Common myeloid progenitor, CD34-positive (primary cell): ENCODE measurements around the gene AGPS.
"Not testable (repeated sequence)": the region's sequence is repeated elsewhere in the genome, so short reads cannot be mapped to it uniquely, and the experiment has no call there.

Experiments
- CTCF ChIA-PET: fragments of 350-600 bp; sonication (Branson Sonifier 250); formaldehyde crosslinking; loops from one replicate; lab custom pipeline; 2021; ENCODE audit warnings: antibody characterized with exemption; lab: Charles Lee
- POLR2A ChIA-PET: fragments of 350-600 bp; sonication (Branson Sonifier 250); formaldehyde crosslinking; loops from one replicate; lab custom pipeline; 2021; ENCODE audit warnings: antibody characterized with exemption; lab: Charles Lee
- DNase-seq, 3 donors: peaks; one replicate each; pipeline versions ENCODE4 v3.0.0 to v3.0.0-alpha.2; 2013
- H3K27ac ChIP-seq, 2 experiments: 1 replicate in 1 of 2; 2 replicates in 1 of 2; pipeline ENCODE4 v1.7.0; 2013; ENCODE audit warnings: inconsistent platforms in 2 of 2, low read length in 2 of 2, mild to moderate bottlenecking in 2 of 2, low read depth in 1 of 2, moderate library complexity in 1 of 2; ENCODE audit not compliant: severe bottlenecking in 2 of 2, insufficient read depth in 1 of 2, poor library complexity in 1 of 2
- H3K27me3 ChIP-seq, 5 experiments: replicated peaks in 2 of 5; 1 replicate in 3 of 5; 2 replicates in 2 of 5; pipeline versions ENCODE4 v1.6.1 to v1.7.0; 2013; ENCODE audit warnings: low read length in 4 of 5, mild to moderate bottlenecking in 2 of 5, moderate library complexity in 2 of 5, inconsistent platforms in 1 of 5; ENCODE audit not compliant: insufficient read depth in 5 of 5, control insufficient read depth in 4 of 5
- H3K36me3 ChIP-seq, 4 experiments: 1 replicate in 2 of 4; 2 replicates in 2 of 4; pipeline versions ENCODE4 v1.6.1 to v1.7.0; 2013; ENCODE audit warnings: low read length in 3 of 4, control low read depth in 1 of 4, mild to moderate bottlenecking in 1 of 4; ENCODE audit not compliant: control insufficient read depth in 4 of 4, insufficient read depth in 4 of 4
- H3K4me1 ChIP-seq, 4 experiments: 1 replicate in 3 of 4; 2 replicates in 1 of 4; pipeline versions ENCODE4 v1.6.1 to v1.7.1; 2013; ENCODE audit warnings: low read length in 3 of 4, mild to moderate bottlenecking in 3 of 4, control low read depth in 1 of 4, inconsistent platforms in 1 of 4, moderate library complexity in 1 of 4; ENCODE audit not compliant: control insufficient read depth in 4 of 4, insufficient read depth in 4 of 4; ENCODE audit errors: control extremely low read depth in 1 of 4
- H3K4me3 ChIP-seq, 7 experiments: 1 replicate in 4 of 7; 2 replicates in 3 of 7; pipeline versions ENCODE4 v1.5.1 to v1.7.0; 2013; ENCODE audit warnings: mild to moderate bottlenecking in 7 of 7, low read length in 6 of 7, moderate library complexity in 6 of 7, inconsistent platforms in 2 of 7, low read depth in 2 of 7, control low read depth in 1 of 7; ENCODE audit not compliant: insufficient read depth in 4 of 7, control insufficient read depth in 1 of 7; ENCODE audit errors: extremely low read depth in 1 of 7
- H3K9me3 ChIP-seq, 5 experiments: 1 replicate in 4 of 5; 2 replicates in 1 of 5; pipeline versions ENCODE4 v1.6.1 to v1.7.1; 2013; ENCODE audit warnings: low read length in 4 of 5, mild to moderate bottlenecking in 2 of 5, inconsistent platforms in 1 of 5, low read depth in 1 of 5, moderate library complexity in 1 of 5; ENCODE audit not compliant: control insufficient read depth in 4 of 5, insufficient read depth in 2 of 5; ENCODE audit errors: control extremely low read depth in 1 of 5
- WGBS: methylation state at CpG from one replicate; pipeline ENCODE4 v1.1.5; 2013; ENCODE audit not compliant: insufficient coverage; 5-methylcytosine and 5-hydroxymethylcytosine counted together

AGPS gene

GRCh38 chr2:177459756-177460155 is 67.2 kb downstream of the AGPS start:
- POLR2A ChIA-PET, H3K27me3 ChIP-seq, H3K4me3 ChIP-seq, H3K9me3 ChIP-seq, DNase-seq, H3K27ac ChIP-seq, H3K4me1 ChIP-seq, CTCF ChIA-PET: not testable (repeated sequence)
- H3K36me3 ChIP-seq, result peaks cover 11 to 44% (median 20%) of the 10 kb centered on the region in 4 experiments
- WGBS, result no CpG with 5 or more reads among the region's 1 CpG

GRCh38 chr2:177460973-177461585 is 68.5 kb downstream of the AGPS start:
- ChIA-PET POLR2A (no interaction called here), CTCF (no interaction called here)
- H3K9me3 ChIP-seq, result peaks cover 0 to 12% (median 7%) of the 10 kb centered on the region in 5 experiments
- no peaks in the 10 kb centered on the region for H3K27me3 ChIP-seq
- no peak for DNase-seq
- peaks cover 12 to 45% (median 23%) of the 10 kb centered on the region in 4 experiments for H3K36me3 ChIP-seq
- WGBS, result 100% methylated on average over 3 of the region's 5 CpGs
- H3K4me3 ChIP-seq, result no peak overlapping the region
- no peaks in the 10 kb centered on the region for H3K4me1 ChIP-seq
- no peak overlapping the region for H3K27ac ChIP-seq

- Histone ChIP-seq H3K27ac (no peak overlapping the region), H3K4me1 (peaks cover 0 to 3% (median 0%) of the 10 kb centered on the region in 4 experiments), H3K27me3 (no peaks in the 10 kb centered on the region), H3K36me3 (peaks cover 10 to 60% (median 25%) of the 10 kb centered on the region in 4 experiments), H3K4me3 (no peak overlapping the region), H3K9me3 (peaks cover 0 to 13% (median 10%) of the 10 kb centered on the region in 5 experiments)
- DNase-seq, result no peak
- ChIA-PET POLR2A (no interaction called here), CTCF (interaction anchor here (1.2 kb wide), 3 partner anchors 10 to 129 kb away, joined by 3 to 4 read pairs (median 3); no protein-coding TSS in a partner anchor)
- WGBS, result 100% methylated on average over 3 of the region's 3 CpGs
Observed at GRCh38 chr2:177464549-177464948, 72.0 kb downstream of the AGPS start.

GRCh38 chr2:177465400-177466138 is 73.0 kb downstream of the AGPS start:
- Histone ChIP-seq H3K4me3 (no peak overlapping the region), H3K4me1 (peaks cover 0 to 3% (median 0%) of the 10 kb centered on the region in 4 experiments), H3K27ac (no peak overlapping the region), H3K27me3 (no peaks in the 10 kb centered on the region), H3K9me3 (peaks cover 0 to 17% (median 13%) of the 10 kb centered on the region in 5 experiments), H3K36me3 (peaks cover 13 to 64% (median 29%) of the 10 kb centered on the region in 4 experiments)
- WGBS, result 91% methylated on average over 12 of the region's 14 CpGs
- CTCF ChIA-PET, result interaction anchor here (0.6 to 1.2 kb wide), 3 partner anchors 12 to 83 kb away, joined by 3 to 4 read pairs (median 3); no protein-coding TSS in a partner anchor
- POLR2A ChIA-PET, result no interaction called here
- peak in 1 of 3 donors; percentile 6 for DNase-seq

- no peaks in the 10 kb centered on the region for H3K27me3 ChIP-seq
- no peak overlapping the region for H3K4me3 ChIP-seq
- DNase-seq, result no peak
- CTCF ChIA-PET, result interaction anchor here (0.6 kb wide), 1 partner anchor 83 kb away, joined by 3 read pairs; no protein-coding TSS in a partner anchor
- POLR2A ChIA-PET, result interaction anchor here (0.6 kb wide), 1 partner anchor 107 kb away, joined by 3 read pairs; no protein-coding TSS in a partner anchor
- peaks cover 0 to 20% (median 15%) of the 10 kb centered on the region in 5 experiments for H3K9me3 ChIP-seq
- peaks cover 8 to 70% (median 25%) of the 10 kb centered on the region in 4 experiments for H3K36me3 ChIP-seq
- peaks cover 0 to 3% (median 0%) of the 10 kb centered on the region in 4 experiments for H3K4me1 ChIP-seq
- H3K27ac ChIP-seq, result no peak overlapping the region
- 92% methylated on average over 16 of the region's 17 CpGs for WGBS
Observed at GRCh38 chr2:177466337-177467195, 74.0 kb downstream of the AGPS start.

- peak in 2 of 3 donors; percentile 14 to 36 for DNase-seq
- Histone ChIP-seq H3K27ac (no peak overlapping the region), H3K27me3 (no peaks in the 10 kb centered on the region), H3K36me3 (peaks cover 14 to 73% (median 28%) of the 10 kb centered on the region in 4 experiments), H3K4me1 (peaks cover 0 to 3% (median 0%) of the 10 kb centered on the region in 4 experiments), H3K9me3 (peaks cover 0 to 29% (median 22%) of the 10 kb centered on the region in 5 experiments), H3K4me3 (no peak overlapping the region)
- ChIA-PET CTCF (no interaction called here), POLR2A (no interaction called here)
- 100% methylated on average over 1 of the region's 1 CpG for WGBS
Observed at GRCh38 chr2:177467646-177468045, 75.1 kb downstream of the AGPS start.
